GM11168 (cell line): ENCODE results near the gene RUNDC1.
"Not testable (repeated sequence)": the region's sequence is repeated elsewhere in the genome, so short reads cannot be mapped to it uniquely, and the experiment has no call there.

Experiments
- in situ Hi-C: fragments of 300-500 bp; cut with MboI; formaldehyde crosslinking; loops from one replicate; pipeline ENCODE4 v1.12.0; 2022; ENCODE audit warnings: low sequenced_read_pairs; ENCODE audit not compliant: unreplicated experiment

RUNDC1 gene

GRCh38 chr17:42980274-42980765 lies at the start of gene RUNDC1:
RUNDC1 (plus strand) TSS chr17:42980565; CDS start chr17:42980577, 12 bp downstream.
- in situ Hi-C loops: no loop called here

DNA sequence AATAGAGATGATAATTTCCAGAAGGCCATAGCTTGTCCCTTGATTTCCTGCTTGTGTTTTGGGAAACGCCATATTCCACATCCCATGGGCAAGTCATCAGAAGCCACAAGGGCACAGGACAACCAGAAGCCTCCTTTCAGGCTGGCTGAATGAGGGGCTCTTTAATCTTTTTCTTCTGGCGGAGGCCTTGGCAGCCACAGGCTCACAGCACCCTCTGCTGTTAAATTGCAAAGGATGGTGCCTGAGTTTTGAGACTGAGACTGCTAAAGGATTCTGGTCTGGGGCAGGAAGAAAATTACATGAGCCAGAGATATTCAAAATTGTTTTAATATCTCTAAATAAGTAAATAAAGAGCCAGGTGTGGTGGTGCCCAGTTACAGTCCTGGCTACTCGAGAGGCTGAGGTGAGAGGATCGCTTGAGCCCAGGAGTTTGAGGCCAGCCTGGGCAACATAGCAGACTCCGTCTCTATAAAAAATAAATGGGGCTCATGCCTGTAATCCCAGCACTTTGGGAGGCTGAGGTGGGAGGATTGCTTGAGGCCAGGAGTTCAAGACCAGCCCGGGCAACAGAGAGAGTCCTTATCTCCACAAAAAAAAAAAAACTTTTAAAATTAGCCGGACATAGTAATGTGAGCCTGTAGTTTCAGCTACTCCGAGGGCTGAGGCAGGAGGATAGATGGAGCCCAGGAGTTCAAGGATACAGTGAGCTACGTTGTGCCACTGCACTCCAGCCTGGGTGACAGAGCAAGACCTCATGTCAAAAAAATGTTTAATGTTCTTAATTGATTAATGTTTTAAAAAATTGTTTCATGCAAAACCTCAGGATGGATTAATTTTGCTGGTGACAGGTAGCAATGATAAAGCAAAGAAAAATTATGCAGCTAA lies 42.4 kb upstream of the RUNDC1 start:
- in situ Hi-C loops: no loop called here

GRCh38 chr17:42944211-42944610 lies 36.2 kb upstream of the RUNDC1 start:
- in situ Hi-C loops: no loop called here

DNA sequence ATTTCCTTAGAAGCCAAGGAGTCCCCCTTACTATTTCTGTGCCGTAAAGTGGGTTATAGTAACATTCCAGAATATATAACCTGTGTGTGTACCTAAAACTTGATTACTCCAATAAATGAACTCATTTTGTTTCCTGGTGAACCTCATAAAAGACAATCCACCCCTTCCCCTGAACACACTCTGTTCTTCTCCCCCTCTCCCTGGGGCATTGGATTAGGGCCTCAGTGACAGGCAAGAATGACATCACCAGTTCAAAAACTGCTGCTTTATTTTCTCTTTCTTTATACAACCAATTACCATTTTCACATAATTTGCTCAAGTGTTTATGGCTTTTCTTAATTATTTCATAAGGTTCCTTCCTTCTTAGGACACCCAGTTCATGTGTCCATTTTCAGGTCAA lies 33.6 kb upstream of the RUNDC1 start:
- in situ Hi-C loops: no loop called here

DNA sequence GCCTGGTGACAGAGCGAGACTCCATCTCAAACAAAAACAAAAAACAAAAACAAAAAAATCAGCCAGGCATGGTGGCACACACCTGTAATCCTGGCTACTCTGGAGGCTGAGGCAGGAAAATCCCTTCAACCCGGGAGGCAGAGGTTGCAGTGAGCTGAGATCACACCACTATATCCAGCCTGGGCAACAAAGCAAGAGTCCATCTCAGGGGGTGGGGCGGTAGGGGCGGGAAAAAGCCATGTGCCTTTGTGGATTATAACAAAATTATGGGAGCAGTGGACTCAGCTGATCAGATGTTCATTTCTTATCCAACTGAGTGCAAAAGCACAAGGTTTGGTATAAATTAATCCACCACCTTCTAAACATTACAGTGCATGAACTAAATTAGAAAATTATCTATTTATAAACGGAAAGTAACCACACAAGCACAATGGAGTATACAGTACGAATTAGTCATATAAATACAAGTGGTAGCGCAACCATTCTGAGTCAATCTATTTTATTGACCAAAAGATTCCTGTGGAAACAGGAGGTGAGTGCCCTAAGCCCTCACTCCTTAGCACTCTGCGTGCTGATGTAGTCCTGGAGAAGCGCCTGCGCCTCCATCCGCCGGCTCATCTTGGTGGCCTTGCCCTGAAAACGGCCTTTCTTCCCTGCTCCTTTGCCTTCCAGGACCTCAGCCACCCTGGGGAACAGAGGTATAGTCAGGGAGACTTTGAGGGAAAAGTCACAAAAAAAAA lies 30.2 kb upstream of the RUNDC1 start:
- in situ Hi-C loops: no loop called here

DNA sequence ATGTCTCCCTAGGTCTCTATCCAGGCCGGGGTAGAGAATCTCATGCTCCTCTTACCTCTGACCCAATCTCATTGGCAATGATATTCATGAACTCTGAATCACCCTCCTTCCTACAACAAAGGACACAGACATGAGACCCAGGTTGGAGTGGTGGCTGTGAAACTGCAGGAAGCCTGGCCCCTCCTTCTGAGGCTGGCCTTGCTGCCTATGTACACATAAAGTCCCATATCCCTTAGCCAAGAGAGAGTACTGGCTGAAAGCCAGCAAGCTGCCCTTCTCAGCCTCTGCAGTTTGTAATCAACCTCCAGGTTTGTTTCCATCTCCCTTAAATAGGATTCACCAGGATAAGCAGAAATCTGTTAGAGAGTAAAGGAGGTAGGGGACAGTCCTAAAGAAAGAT lies 26.7 kb upstream of the RUNDC1 start:
- in situ Hi-C loops: no loop called here

GRCh38 chr17:42964161-42964932 lies 16.0 kb upstream of the RUNDC1 start, which contains the start of gene AARSD1:
AARSD1 (minus strand) TSS chr17:42964454; CDS start chr17:42964440, 14 bp downstream.
- in situ Hi-C loops: no loop called here

DNA sequence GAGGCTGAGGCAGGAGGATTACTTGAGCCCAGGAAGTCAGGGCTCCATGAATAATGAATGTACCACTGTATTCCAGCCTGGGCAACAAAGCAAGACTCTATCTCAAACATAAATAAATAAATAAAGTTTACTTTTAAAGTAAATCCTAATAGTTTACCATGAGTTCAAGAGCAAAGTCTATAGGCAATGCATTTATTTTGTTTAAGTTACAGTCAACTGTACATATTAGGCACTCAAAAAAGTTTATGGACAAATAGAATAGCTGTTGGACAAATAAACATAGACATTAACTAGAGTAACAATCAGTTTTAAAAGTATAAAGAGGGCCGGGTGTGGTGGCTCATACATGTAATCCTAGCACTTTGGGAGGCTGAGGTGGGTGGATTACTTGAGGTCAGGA lies 12.4 kb upstream of the RUNDC1 start:
- in situ Hi-C loops: no loop called here

- in situ Hi-C loops: no loop called here
These were observed 11.3 kb upstream of the RUNDC1 start for GRCh38 chr17:42969001-42969581.

- in situ Hi-C loops: no loop called here
These were observed 8.8 kb upstream of the RUNDC1 start for GRCh38 chr17:42971589-42971988.

DNA sequence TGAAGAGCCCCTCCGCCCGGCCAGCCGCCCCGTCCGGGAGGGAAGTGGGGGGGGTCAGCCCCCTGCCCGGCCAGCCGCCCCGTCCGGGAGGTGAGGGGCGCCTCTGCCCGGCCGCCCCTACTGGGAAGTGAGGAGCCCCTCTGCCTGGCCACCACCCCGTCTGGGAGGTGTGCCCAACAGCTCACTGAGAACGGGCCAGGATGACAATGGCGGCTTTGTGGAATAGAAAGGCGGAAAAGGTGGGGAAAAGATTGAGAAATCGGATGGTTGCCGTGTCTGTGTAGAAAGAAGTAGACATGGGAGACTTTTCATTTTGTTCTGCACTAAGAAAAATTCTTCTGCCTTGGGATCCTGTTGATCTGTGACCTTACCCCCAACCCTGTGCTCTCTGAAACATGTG lies 7.0 kb upstream of the RUNDC1 start:
- in situ Hi-C loops: not testable (repeated sequence)

GRCh38 chr17:42975265-42975664 lies 5.1 kb upstream of the RUNDC1 start:
- in situ Hi-C loops: no loop called here

- in situ Hi-C loops: not testable (repeated sequence)
These were observed 4.7 kb upstream of the RUNDC1 start for GRCh38 chr17:42975701-42976100.

- in situ Hi-C loops: no loop called here
These were observed 673 bp upstream of the RUNDC1 start, which contains the start of gene PTGES3L for GRCh38 chr17:42979511-42980273. PTGES3L (minus strand) TSS chr17:42980080; CDS start chr17:42980053, 27 bp downstream.

DNA sequence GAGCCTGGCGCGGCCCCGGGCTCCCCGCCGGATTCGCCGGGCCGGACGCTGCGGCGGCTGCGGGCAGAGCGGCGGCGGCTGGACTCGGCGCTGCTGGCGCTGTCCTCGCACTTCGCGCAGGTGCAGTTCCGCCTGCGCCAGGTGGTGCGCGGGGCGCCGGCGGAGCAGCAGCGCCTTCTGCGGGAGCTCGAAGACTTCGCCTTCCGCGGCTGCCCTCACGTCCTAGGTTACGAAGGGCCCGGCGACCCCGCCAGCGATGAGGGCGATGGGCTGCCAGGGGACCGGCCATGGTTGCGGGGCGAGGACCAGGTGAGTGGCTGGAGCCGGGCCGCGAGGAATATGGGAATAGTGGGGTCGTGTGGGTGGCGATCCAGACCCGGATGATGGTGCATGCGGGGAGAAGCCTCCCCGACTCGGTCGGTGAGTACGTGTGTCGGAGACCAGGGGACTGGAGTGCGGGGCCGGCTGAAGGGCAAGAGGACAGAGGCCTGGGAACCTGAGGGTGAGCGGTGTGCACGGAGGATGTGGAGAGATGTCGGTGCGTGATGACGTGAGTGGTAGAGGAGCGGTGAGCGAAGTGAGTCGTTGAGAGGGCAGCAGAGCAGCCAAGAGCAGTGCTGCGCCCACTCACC lies 517 bp downstream of the RUNDC1 start:
- in situ Hi-C loops: no loop called here

- in situ Hi-C loops: no loop called here
These were observed 1.9 kb downstream of the RUNDC1 start for GRCh38 chr17:42982266-42982665.

- in situ Hi-C loops: no loop called here
These were observed 4.9 kb downstream of the RUNDC1 start for GRCh38 chr17:42985225-42985624.

GRCh38 chr17:42989141-42989540 lies 8.8 kb downstream of the RUNDC1 start:
- in situ Hi-C loops: no loop called here
